Measurements from ENCODE around the gene LANCL3. TPM values are rescaled to one million over a fixed set of nuclear protein-coding genes. Genes with fewer than 3 reads are reported as not detected.
"Not testable (repeated sequence)": the region's sequence is repeated elsewhere in the genome, so short reads cannot be mapped to it uniquely, and the experiment has no call there.

Gene LANCL3
- total RNA-seq, 2 donors from 2014 or later = 0.07 to 0.11 TPM

DNA sequence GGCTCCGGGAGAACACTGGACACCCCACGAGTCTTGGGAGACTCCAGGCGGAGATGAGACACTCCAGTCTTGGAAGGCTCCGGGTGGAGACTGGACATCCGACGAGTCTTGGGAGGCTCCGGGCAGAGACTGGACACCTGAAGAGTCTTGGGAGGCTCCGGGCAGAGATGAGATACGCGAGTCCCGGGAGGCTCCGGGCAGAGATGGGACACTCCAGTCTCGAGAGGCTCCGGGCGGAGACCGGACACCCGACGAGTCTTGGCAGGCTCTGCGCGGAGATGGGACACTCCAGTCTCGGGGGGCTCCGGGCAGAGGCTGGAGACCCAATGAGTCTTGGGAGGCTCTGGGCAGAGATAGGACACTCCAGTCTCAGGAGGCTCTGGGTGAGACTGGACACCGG is 28.1 kb upstream of the LANCL3 start:
- Mint-ChIP-seq H3K27ac (no peak overlapping the region), H3K27me3 (ENCODE audit: insufficient read depth) (peaks cover 2% of the 10 kb centered on the region), H3K4me3 (no peak overlapping the region), H3K9me3 (peaks cover 48% of the 10 kb centered on the region), H3K4me1 (no peaks in the 10 kb centered on the region), H3K36me3 (ENCODE audit: low read depth) (no peaks in the 10 kb centered on the region)
- Histone ChIP-seq H3K27ac (ENCODE audit: low read depth, low read length) (no peak overlapping the region), H3K4me1 (ENCODE audit: control insufficient read depth, insufficient read depth, low read length) (no peaks in the 10 kb centered on the region), H3K27me3 (ENCODE audit: control insufficient read depth, insufficient read depth, low read length, poor library complexity, severe bottlenecking) (no peaks in the 10 kb centered on the region), H3K9ac (ENCODE audit: extremely low read depth, low read length, poor library complexity, severe bottlenecking) (no peak overlapping the region), H3K36me3 (ENCODE audit: control insufficient read depth, insufficient read depth, low read length) (no peaks in the 10 kb centered on the region), H3K9me3 (ENCODE audit: control insufficient read depth, low read length) (no peaks in the 10 kb centered on the region), H3K4me3 (ENCODE audit: low read length) (no peak overlapping the region)
- no peak for TF ChIP-seq CTCF (conservative IDR thresholded peaks at IDR 0.05)
- WGBS, 2 experiments (ENCODE audit: insufficient coverage in 1 of 2, insufficient read length in 1 of 2) = 92 to 100% methylated on average over 4 to 23 of the region's 23 CpGs
- DNase-seq = no peak

DNA sequence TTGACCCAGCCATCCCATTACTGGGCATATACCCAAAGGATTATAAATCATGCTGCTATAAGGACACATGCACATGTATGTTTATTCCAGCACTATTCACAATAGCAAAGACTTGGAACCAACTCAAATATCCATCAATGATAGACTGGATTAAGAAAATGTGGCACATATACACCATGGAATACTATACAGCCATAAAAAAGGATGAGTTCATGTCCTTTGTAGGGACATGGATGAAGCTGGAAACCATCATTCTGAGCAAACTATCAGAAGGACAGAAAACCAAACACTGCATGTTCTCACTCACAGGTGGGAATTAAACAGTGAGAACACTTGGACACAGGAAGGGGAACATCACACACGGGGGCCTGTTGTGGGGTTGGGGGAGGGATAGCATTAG is 26.9 kb upstream of the LANCL3 start:
- H3K4me1 Mint-ChIP-seq; H3K27ac Mint-ChIP-seq; H3K27ac ChIP-seq (ENCODE audit: low read depth, low read length); H3K4me1 ChIP-seq (ENCODE audit: control insufficient read depth, insufficient read depth, low read length); H3K4me3 Mint-ChIP-seq; DNase-seq; H3K36me3 ChIP-seq (ENCODE audit: control insufficient read depth, insufficient read depth, low read length); H3K9ac ChIP-seq (ENCODE audit: extremely low read depth, low read length, poor library complexity, severe bottlenecking); H3K4me3 ChIP-seq (ENCODE audit: low read length); H3K36me3 Mint-ChIP-seq (ENCODE audit: low read depth); H3K9me3 ChIP-seq (ENCODE audit: control insufficient read depth, low read length); H3K27me3 ChIP-seq (ENCODE audit: control insufficient read depth, insufficient read depth, low read length, poor library complexity, severe bottlenecking); H3K27me3 Mint-ChIP-seq (ENCODE audit: insufficient read depth): not testable (repeated sequence)
- WGBS, 2 experiments (ENCODE audit: insufficient coverage in 1 of 2, insufficient read length in 1 of 2) = no CpG with 5 or more reads among the region's 1 CpG
- H3K9me3 Mint-ChIP-seq = peaks cover 43% of the 10 kb centered on the region

DNA sequence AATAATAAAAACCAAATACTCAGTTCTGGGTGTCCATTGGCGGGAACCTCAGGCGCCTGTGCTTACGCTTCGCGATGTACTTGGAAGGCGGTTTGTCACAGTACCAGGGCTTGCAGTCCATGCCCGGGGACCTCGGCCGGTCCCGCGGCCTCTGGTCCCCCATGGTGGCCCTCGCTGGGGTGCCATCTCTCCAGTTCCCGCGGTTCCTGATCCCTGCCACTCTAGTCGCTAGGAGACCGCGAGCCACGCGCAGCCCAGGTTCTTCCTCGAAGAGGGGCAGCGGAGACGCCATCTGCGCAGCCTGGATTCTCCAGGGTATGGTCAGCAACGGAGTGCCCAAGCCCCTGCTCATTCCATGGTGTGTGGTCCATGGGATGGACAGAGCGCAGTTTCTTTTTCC is 26.4 kb upstream of the LANCL3 start:
- DNase-seq = no peak
- H3K27me3 Mint-ChIP-seq (ENCODE audit: insufficient read depth) = peaks cover 4% of the 10 kb centered on the region
- Histone ChIP-seq H3K36me3 (ENCODE audit: control insufficient read depth, insufficient read depth, low read length) (no peaks in the 10 kb centered on the region), H3K9me3 (ENCODE audit: control insufficient read depth, low read length) (no peaks in the 10 kb centered on the region), H3K27me3 (ENCODE audit: control insufficient read depth, insufficient read depth, low read length, poor library complexity, severe bottlenecking) (peaks cover 2% of the 10 kb centered on the region), H3K4me3 (ENCODE audit: low read length) (no peak overlapping the region), H3K4me1 (ENCODE audit: control insufficient read depth, insufficient read depth, low read length) (no peaks in the 10 kb centered on the region), H3K27ac (ENCODE audit: low read depth, low read length) (no peak overlapping the region), H3K9ac (ENCODE audit: extremely low read depth, low read length, poor library complexity, severe bottlenecking) (no peak overlapping the region)
- H3K36me3 Mint-ChIP-seq (ENCODE audit: low read depth) = no peaks in the 10 kb centered on the region
- H3K4me3 Mint-ChIP-seq = no peak overlapping the region
- WGBS, 2 experiments (ENCODE audit: insufficient coverage in 1 of 2, insufficient read length in 1 of 2) = 94 to 100% methylated on average over 10 to 25 of the region's 25 CpGs
- TF ChIP-seq CTCF (conservative IDR thresholded peaks at IDR 0.05) = no peak
- H3K27ac Mint-ChIP-seq = no peak overlapping the region
- no peaks in the 10 kb centered on the region for H3K4me1 Mint-ChIP-seq
- H3K9me3 Mint-ChIP-seq = peaks cover 46% of the 10 kb centered on the region

DNA sequence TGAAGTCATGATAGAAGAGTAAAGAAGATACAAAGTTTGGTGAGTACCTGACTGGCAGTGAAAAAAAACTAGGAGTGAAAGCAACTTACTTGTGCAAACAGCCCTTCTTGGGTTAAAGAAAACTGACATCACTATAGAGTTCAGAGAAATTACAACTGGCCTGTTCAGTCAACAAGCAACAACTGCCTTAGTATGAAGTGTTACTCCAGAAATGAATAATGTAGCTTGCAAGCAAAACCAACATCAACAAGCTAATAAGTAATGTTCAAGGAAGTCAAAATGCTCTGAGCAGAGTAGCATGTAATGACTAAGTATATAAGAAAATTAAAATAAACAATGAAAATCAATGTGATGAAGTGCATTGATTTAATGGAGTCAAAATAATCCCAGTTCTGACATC is 21.8 kb upstream of the LANCL3 start:
- H3K9me3 Mint-ChIP-seq = peaks cover 33% of the 10 kb centered on the region
- not testable (repeated sequence) for H3K36me3 Mint-ChIP-seq (ENCODE audit: low read depth); H3K27ac Mint-ChIP-seq; H3K4me3 ChIP-seq (ENCODE audit: low read length); H3K9me3 ChIP-seq (ENCODE audit: control insufficient read depth, low read length); H3K4me1 ChIP-seq (ENCODE audit: control insufficient read depth, insufficient read depth, low read length); H3K27me3 Mint-ChIP-seq (ENCODE audit: insufficient read depth); H3K9ac ChIP-seq (ENCODE audit: extremely low read depth, low read length, poor library complexity, severe bottlenecking); H3K4me1 Mint-ChIP-seq; H3K4me3 Mint-ChIP-seq; H3K27ac ChIP-seq (ENCODE audit: low read depth, low read length); DNase-seq; H3K36me3 ChIP-seq (ENCODE audit: control insufficient read depth, insufficient read depth, low read length)
- peaks cover 14% of the 10 kb centered on the region for H3K27me3 ChIP-seq (ENCODE audit: control insufficient read depth, insufficient read depth, low read length, poor library complexity, severe bottlenecking)
